Stimulated activated naive CD8-positive, alpha-beta T cell treated with anti-CD3 and anti-CD28 coated beads, Interleukin-15, Interleukin-2, amounts not matched to agents 100 U/mL and 50 U/mL, for 24 hours (primary cell): Measurements from ENCODE around the gene ST3GAL6.

Experiments
- ATAC-seq: fragments of 150-1000 bp; cut with Tn5 transposase; one replicate; pipeline ENCODE4 v1.10.0; 2021
- DNase-seq: peaks from one replicate; pipeline ENCODE4 v3.0.0; 2021

The ST3GAL6 gene

DNA sequence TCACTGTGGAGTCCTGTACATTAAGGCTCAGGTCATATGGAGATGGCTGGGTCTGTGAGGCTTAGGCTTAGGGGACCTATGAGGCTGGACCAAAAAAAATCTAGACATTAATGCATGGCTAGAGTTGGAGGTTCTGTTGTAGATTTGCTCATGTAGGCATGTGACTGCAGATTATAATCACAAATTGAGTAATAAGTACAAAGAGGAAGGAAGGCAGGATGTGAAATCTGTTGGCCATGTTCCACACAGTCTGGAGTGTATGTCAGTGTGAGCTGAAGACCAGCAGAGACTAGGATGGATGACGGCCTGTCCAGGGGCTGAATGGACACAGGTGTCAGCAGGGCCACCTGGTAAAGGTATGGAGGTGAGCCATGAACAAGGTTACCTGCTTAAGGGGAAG lies at the start of gene ST3GAL6:
Gene ST3GAL6 (plus strand): TSS at position 265 of the 400 bp plus-strand sequence. CDS start 5,101 bp downstream, outside the sequence.
- ATAC-seq (peak; percentile 46), DNase-seq (no peak)

GRCh38 chr3:98713984-98714383 lies 49.2 kb upstream of the ST3GAL6 start:
- ATAC-seq (no peak), DNase-seq (no peak)

GRCh38 chr3:98717584-98717983 lies 45.6 kb upstream of the ST3GAL6 start:
- ATAC-seq (no peak), DNase-seq (no peak)

GRCh38 chr3:98718730-98719129 lies 44.4 kb upstream of the ST3GAL6 start:
- ATAC-seq (no peak), DNase-seq (no peak)

DNA sequence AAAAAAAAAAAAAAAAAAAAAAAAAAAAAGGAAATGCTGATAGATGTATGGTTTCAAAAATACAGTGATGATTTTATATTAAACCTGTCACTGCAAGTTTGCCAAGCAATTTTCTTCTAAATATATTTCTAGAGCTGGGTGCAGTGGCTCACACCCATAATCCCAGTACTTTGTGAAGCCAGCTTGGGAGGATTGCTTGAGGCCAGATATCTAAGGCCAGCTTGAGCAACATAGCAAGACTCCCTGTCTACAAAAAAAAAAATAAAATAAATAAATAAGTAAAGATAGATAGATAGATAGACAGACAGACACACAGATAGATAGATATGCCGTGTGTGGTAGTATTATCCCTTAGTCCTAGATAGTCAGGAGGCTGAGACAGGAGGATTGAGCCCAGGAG lies 41.4 kb upstream of the ST3GAL6 start:
- DNase-seq, result no peak
- no peak for ATAC-seq

DNA sequence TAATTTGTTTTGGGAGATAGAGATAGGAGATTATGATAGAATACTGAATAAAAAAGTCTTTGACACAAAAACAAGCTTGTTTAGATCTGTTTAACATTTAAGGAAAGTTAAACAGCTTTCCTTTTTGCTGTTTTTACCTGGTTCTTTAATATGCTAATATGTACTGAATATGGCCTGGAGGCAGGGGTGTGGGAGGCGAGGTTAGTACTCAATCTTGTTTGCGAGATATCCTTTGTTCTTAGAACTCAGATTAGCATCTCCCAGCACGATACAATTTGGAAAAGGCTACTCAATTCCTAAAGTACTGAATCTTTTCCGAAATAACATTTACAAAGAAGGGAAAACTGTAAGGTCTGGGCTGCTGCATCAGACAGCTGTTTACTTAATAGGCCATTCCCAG lies 40.8 kb upstream of the ST3GAL6 start:
- ATAC-seq (no peak), DNase-seq (no peak)

- DNase-seq, result no peak
- no peak for ATAC-seq
Observed at GRCh38 chr3:98725352-98725751, 37.8 kb upstream of the ST3GAL6 start.

DNA sequence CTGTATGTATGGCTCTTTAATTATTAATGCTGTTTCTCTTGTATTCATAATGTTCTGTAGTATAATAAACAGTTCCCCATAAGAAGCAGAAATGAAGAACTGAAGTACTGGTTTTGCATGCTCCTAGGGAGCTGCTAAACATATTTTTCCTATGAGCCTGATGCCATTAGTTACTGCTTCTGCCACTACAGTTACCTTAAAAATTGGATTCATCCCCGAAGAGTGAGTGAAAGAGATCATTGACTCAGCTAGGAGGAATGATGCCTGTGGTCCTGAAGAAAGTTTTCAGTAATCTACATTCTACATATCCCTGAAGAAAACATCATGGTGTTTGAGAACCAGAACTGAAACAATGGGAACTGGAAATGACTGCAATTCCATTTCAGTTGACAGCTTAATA lies 37.1 kb upstream of the ST3GAL6 start:
- DNase-seq (no peak), ATAC-seq (no peak)

GRCh38 chr3:98727638-98728037 lies 35.5 kb upstream of the ST3GAL6 start:
- no peak for DNase-seq
- no peak for ATAC-seq

DNA sequence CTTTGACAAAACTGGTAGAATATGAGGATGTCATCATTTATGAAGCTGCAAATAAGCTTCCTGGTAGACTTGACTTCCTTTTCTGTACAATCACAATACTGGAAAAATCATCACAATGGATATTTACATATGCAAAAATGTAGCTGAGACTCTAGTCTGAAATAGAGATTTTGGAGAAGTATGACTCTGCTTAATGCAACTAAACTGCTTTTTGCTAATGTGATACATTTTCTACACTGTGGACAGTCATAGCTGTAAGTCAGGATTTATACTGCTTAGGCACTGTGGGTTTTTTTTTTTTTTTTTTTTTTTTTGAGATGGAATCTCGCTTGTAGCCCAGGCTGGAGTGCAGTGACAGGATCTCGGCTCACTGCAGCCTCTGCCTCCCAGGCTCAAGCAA lies 34.5 kb upstream of the ST3GAL6 start:
- no peak for DNase-seq
- no peak for ATAC-seq

DNA sequence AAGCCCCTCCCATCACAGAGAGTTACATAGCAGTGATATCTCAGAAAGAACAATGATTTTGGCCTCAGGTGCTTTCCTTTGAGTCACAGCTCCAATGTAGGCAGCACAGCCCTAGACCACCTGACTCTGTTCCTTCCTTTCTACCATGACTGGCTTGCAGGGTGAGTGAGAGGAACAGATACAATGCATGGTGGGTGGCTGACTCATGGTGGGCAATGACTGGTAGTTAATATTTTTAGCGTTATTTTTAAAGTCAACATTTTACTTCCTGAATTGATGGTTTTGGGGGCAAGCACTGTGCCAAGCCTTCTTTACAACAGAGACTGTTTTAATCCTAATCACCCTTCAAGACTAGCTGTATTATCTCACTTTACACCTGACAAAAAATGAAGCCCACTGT lies 32.8 kb upstream of the ST3GAL6 start:
- DNase-seq, result peak; percentile 18
- peak; percentile 76 for ATAC-seq

DNA sequence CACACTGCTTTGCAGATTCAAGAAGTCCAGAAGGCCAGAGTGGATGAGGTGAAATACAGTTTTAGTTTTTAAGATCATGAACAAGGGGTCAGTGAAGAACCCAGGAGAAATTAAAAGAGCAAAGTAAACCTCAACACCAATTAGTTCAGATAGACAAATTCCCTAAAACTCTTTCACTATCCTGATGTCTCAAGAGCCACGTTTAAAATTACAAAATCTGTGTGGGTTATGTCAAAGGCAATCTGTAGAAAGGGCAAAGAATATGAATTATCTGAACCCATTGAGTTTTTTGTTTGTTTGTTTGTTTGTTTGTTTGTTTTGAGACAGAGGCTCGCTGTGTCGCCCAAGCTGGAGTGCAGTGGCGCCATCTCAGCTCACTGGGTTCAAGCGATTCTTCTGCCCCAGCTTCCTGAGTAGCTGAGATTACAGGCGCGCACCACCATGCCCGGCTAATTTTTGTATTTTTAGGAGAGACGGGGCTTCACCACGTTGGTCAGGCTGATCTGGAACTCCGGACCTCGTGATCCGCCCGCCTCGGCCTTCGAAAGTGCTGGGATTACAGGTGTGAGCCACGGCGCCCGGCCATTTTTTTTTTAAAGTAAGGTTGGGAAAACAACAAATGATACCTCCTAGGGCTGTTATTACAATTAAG lies 32.1 kb upstream of the ST3GAL6 start:
- DNase-seq (no peak), ATAC-seq (no peak)

- peak; percentile 24 for ATAC-seq
- DNase-seq, result no peak
Observed at GRCh38 chr3:98731720-98732285, 31.3 kb upstream of the ST3GAL6 start.

DNA sequence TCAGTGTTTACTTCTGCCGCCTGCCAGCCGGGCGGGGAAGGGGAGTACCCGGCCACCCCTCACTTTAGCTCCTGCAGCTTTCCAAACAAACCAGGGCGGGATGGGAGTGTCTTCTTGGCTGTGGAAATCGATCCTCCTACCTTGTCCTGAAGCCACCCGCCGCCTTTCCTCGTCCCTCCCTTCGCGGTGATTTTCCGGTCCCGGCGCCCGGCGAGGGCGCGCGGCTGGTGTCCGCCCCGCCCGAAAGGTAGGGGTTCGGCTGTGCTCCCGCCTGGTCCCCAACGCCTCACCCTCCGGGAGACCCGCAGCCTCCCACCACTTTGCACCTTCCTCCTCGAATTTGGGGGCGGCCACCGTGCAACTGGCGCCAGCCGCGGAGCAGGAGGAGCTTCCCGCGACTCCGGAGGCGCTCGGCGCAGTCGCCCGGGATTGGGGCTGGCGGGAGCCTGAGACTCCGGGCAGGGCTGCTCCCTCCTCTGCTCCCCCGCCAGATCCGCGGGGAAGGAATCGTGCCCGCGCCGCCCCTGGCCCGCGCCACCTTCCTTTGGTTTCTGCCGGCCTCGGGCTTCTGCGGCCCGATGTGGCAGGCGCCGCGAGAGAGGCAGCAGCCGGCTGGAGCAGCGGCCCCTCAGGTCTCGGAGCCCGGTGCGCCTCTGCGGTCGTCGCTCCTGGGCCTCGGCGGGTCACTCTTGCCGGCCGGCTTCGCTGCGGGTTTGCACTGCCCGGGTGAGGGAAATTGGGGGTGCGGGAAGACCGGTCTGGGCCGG lies 30.7 kb upstream of the ST3GAL6 start:
- peak; percentile 23 for DNase-seq
- ATAC-seq, result peak; percentile 25

GRCh38 chr3:98733053-98733811 lies 29.9 kb upstream of the ST3GAL6 start:
- DNase-seq, result peak; percentile 24
- peak; percentile 26 for ATAC-seq

- DNase-seq, result no peak
- no peak for ATAC-seq
Observed at GRCh38 chr3:98733812-98734281, 29.3 kb upstream of the ST3GAL6 start.

- DNase-seq (no peak), ATAC-seq (no peak)
Observed at GRCh38 chr3:98734306-98734705, 28.8 kb upstream of the ST3GAL6 start.

GRCh38 chr3:98734735-98735134 lies 28.4 kb upstream of the ST3GAL6 start:
- no peak for ATAC-seq
- DNase-seq, result no peak

- no peak for ATAC-seq
Observed at GRCh38 chr3:98735296-98735695, 27.8 kb upstream of the ST3GAL6 start.

GRCh38 chr3:98735761-98736269 lies 27.3 kb upstream of the ST3GAL6 start:
- DNase-seq (no peak), ATAC-seq (no peak)

More at GRCh38 chr3:98735296-98735695, 27.8 kb upstream of the ST3GAL6 start:
- DNase-seq, result no peak

GRCh38 chr3:98737301-98737700 lies 25.8 kb upstream of the ST3GAL6 start:
- DNase-seq, result no peak
- ATAC-seq, result no peak

DNA sequence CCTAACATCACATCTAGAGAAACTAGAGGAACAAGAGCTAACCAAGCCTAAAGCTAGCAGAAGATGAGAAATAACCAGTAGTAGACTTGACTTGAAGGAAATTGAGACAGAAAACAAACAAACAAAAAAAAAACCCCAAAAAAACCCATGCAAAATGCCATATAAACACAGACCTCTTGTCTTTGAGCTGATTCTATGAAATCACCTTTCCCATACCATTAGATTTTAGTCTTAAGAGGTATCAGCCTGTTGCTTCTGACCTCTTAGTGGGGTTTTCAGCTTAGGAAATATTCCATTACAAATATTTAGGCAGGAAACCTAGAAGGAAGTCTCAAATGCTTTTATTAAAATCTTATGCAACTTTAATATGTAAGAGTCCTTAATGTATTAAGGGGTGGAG lies 23.9 kb upstream of the ST3GAL6 start:
- DNase-seq, result no peak
- no peak for ATAC-seq
